H9 (cell line): ENCODE data around the gene GRID2. TPM values are rescaled to one million over a fixed set of nuclear protein-coding genes. Genes with fewer than 3 reads are reported as not detected.

ENCODE experiments used
- DNase-seq: peaks from one replicate; pipeline ENCODE4 v3.0.0-alpha.2; 2017
- H2AFZ ChIP-seq: one replicate; pipeline ENCODE4 v1.6.1; 2013; ENCODE audit warnings: mild to moderate bottlenecking, low read length, control low read depth, moderate library complexity
- H2AK5ac ChIP-seq: 2 replicates; pipeline ENCODE4 v1.6.1; 2013; ENCODE audit warnings: low read length, control low read depth, mixed read lengths; ENCODE audit not compliant: insufficient read length
- H2BK120ac ChIP-seq: one replicate; pipeline ENCODE4 v1.6.1; 2013; ENCODE audit warnings: low read depth, mild to moderate bottlenecking, low read length, control low read depth, inconsistent platforms; ENCODE audit not compliant: poor library complexity, severe bottlenecking
- H2BK12ac ChIP-seq: 2 replicates; pipeline ENCODE4 v1.6.1; 2013; ENCODE audit warnings: low read length, control low read depth, mixed read lengths, low read depth; ENCODE audit not compliant: insufficient read length
- H2BK15ac ChIP-seq: 2 replicates; pipeline ENCODE4 v1.6.1; 2013; ENCODE audit warnings: low read depth, low read length, control low read depth
- H2BK20ac ChIP-seq: one replicate; pipeline ENCODE4 v1.6.1; 2013; ENCODE audit warnings: low read depth, mild to moderate bottlenecking, low read length, control low read depth, inconsistent platforms; ENCODE audit not compliant: poor library complexity, severe bottlenecking
- H2BK5ac ChIP-seq: 2 replicates; pipeline ENCODE4 v1.6.1; 2013; ENCODE audit warnings: low read length, control low read depth, mixed read lengths; ENCODE audit not compliant: insufficient read length
- H3K14ac ChIP-seq: 2 replicates; pipeline ENCODE4 v1.6.1; 2013; ENCODE audit warnings: low read length, control low read depth; ENCODE audit not compliant: insufficient read depth
- H3K18ac ChIP-seq: 2 replicates; pipeline ENCODE4 v1.6.1; 2013; ENCODE audit warnings: low read depth, mild to moderate bottlenecking, mixed read lengths, low read length, control low read depth; ENCODE audit not compliant: insufficient read length
- H3K23ac ChIP-seq: 2 replicates; pipeline ENCODE4 v1.6.1; 2013; ENCODE audit warnings: low read length, control low read depth, mixed read lengths, low read depth; ENCODE audit not compliant: insufficient read length
- H3K23me2 ChIP-seq: 2 replicates; pipeline ENCODE4 v1.6.1; 2013; ENCODE audit warnings: low read depth, mild to moderate bottlenecking, mixed read lengths, low read length, control low read depth; ENCODE audit not compliant: insufficient read length, poor library complexity, severe bottlenecking
- H3K27ac ChIP-seq: 2 replicates; pipeline ENCODE4 v1.5.1; 2013; ENCODE audit warnings: low read length, control low read depth, mixed read lengths, low read depth; ENCODE audit not compliant: insufficient read length
- H3K27me3 ChIP-seq: 2 replicates; pipeline ENCODE4 v1.6.1; 2013; ENCODE audit warnings: low read length, control low read depth, inconsistent platforms; ENCODE audit not compliant: insufficient read depth
- H3K4ac ChIP-seq: 2 replicates; pipeline ENCODE4 v1.6.1; 2013; ENCODE audit warnings: low read depth, mild to moderate bottlenecking, control low read depth, inconsistent platforms, low read length, moderate library complexity
- H3K4me1 ChIP-seq: 2 replicates; pipeline ENCODE4 v1.6.1; 2013; ENCODE audit warnings: low read length, control low read depth, inconsistent platforms; ENCODE audit not compliant: insufficient read depth
- H3K4me2 ChIP-seq: 2 replicates; pipeline ENCODE4 v1.6.1; 2013; ENCODE audit warnings: low read length, control low read depth, mixed read lengths; ENCODE audit not compliant: insufficient read length, insufficient read depth
- H3K56ac ChIP-seq: 2 replicates; pipeline ENCODE4 v1.6.1; 2013; ENCODE audit warnings: low read depth, mild to moderate bottlenecking, mixed read lengths, low read length, control low read depth; ENCODE audit not compliant: insufficient read length
- H3K79me1 ChIP-seq: 2 replicates; pipeline ENCODE4 v1.6.1; 2013; ENCODE audit warnings: low read depth, mild to moderate bottlenecking, moderate library complexity, low read length, control low read depth, inconsistent platforms; ENCODE audit not compliant: insufficient read depth, poor library complexity, severe bottlenecking
- H3K79me2 ChIP-seq: 2 replicates; pipeline ENCODE4 v1.6.1; 2013; ENCODE audit warnings: low read length, control low read depth, inconsistent platforms; ENCODE audit not compliant: insufficient read depth
- H3K9ac ChIP-seq: 2 replicates; pipeline ENCODE4 v1.6.1; 2013; ENCODE audit warnings: low read length, control low read depth, mixed read lengths; ENCODE audit not compliant: insufficient read length; ENCODE audit errors: extremely low read depth
- H3K9me3 ChIP-seq: one replicate; pipeline ENCODE4 v1.6.1; 2013; ENCODE audit warnings: low read depth, low read length, inconsistent platforms; ENCODE audit not compliant: control insufficient read depth
- H3T11ph ChIP-seq: one replicate; pipeline ENCODE4 v1.6.1; 2013; ENCODE audit warnings: mild to moderate bottlenecking, low read length, control low read depth, inconsistent platforms
- H4K20me1 ChIP-seq: one replicate; pipeline ENCODE4 v1.6.1; 2013; ENCODE audit not compliant: control insufficient read depth, insufficient read length, insufficient read depth
- H4K5ac ChIP-seq: 2 replicates; pipeline ENCODE4 v1.6.1; 2013; ENCODE audit warnings: low read depth, mild to moderate bottlenecking, mixed read lengths, low read length, control low read depth; ENCODE audit not compliant: insufficient read length
- H4K8ac ChIP-seq: replicated peaks from 2 replicates; pipeline ENCODE4 v1.6.1; 2013; ENCODE audit warnings: low read length, control low read depth, mixed read lengths, low read depth; ENCODE audit not compliant: insufficient read length
- H4K91ac ChIP-seq: 2 replicates; pipeline ENCODE4 v1.6.1; 2013; ENCODE audit warnings: low read depth, mild to moderate bottlenecking, moderate library complexity, mixed read lengths, low read length, control low read depth; ENCODE audit not compliant: insufficient read length
- H3K27ac Mint-ChIP-seq, 3 experiments: 2 replicates in 2 of 3; 3 replicates in 1 of 3; pipeline ENCODE4 v1.8.0; 2020 to 2021; ENCODE audit warnings: mixed read lengths in 3 of 3, mild to moderate bottlenecking in 1 of 3, moderate library complexity in 1 of 3
- H3K27me3 Mint-ChIP-seq: 2 replicates; pipeline ENCODE4 v1.8.0; 2021; ENCODE audit warnings: low read depth, mild to moderate bottlenecking, moderate library complexity, mixed read lengths
- H3K36me3 Mint-ChIP-seq, 3 experiments: 2 replicates in 2 of 3; 3 replicates in 1 of 3; pipeline ENCODE4 v1.8.0; 2020 to 2021; ENCODE audit warnings: low read depth in 3 of 3, mixed read lengths in 3 of 3; ENCODE audit not compliant: insufficient read depth in 1 of 3
- H3K4me1 Mint-ChIP-seq, 2 experiments: 2 replicates each; pipeline ENCODE4 v1.8.0; 2020; ENCODE audit warnings: mixed read lengths in 2 of 2
- H3K4me3 Mint-ChIP-seq, 2 experiments: 2 replicates in 1 of 2; 3 replicates in 1 of 2; pipeline ENCODE4 v1.8.0; 2020 to 2021; ENCODE audit warnings: mild to moderate bottlenecking in 2 of 2, mixed read lengths in 2 of 2, moderate library complexity in 1 of 2
- H3K9me3 Mint-ChIP-seq, 2 experiments: 2 replicates in 1 of 2; 3 replicates in 1 of 2; pipeline ENCODE4 v1.8.0; 2020; ENCODE audit warnings: mild to moderate bottlenecking in 2 of 2, mixed read lengths in 2 of 2, moderate library complexity in 1 of 2
- CTCF ChIP-seq: fragments of 200-600 bp; sonication (generic); conservative IDR thresholded peaks from 3 replicates; pipeline ENCODE4 v1.8.0; 2021; ENCODE audit warnings: antibody characterized with exemption, mild to moderate bottlenecking
- WGBS: extraction: QIAGEN DNeasy Blood & Tissue Kit; methylation state at CpG from one replicate; pipeline ENCODE4 v1.1.7; 2013; ENCODE audit warnings: missing lambda C conversion rate, low lambda C conversion rate, mixed read lengths; ENCODE audit not compliant: insufficient read length; ENCODE audit errors: extremely low coverage; 5-methylcytosine and 5-hydroxymethylcytosine counted together
- total RNA-seq: library from RNA; stranded (reverse); gene quantifications from 2 replicates; pipeline ENCODE4 v1.2.1, GENCODE V29; 2021

Gene GRID2
- total RNA-seq, 1 experiment from 2014 or later: 21.8 TPM

GRCh38 chr4:92254767-92255442 is 48.9 kb upstream of the GRID2 start:
- DNase-seq: peak; percentile 74
- no peak overlapping the region for H3K27ac ChIP-seq

More at GRCh38 chr4:92254767-92255442, 48.9 kb upstream of the GRID2 start:
- Histone ChIP-seq H2AFZ (no peak overlapping the region), H3K18ac (no peak overlapping the region), H3K79me1 (no peaks in the 10 kb centered on the region), H2BK15ac (no peak overlapping the region), H3K9ac (no peak overlapping the region), H4K5ac (no peak overlapping the region), H3K9me3 (peaks cover 55% of the 10 kb centered on the region), H2AK5ac (no peak overlapping the region), H4K8ac (no peak overlapping the region), H3K4ac (no peak overlapping the region), H2BK120ac (no peak overlapping the region), H3T11ph (no peak overlapping the region), H3K27me3 (no peaks in the 10 kb centered on the region), H3K23ac (no peak overlapping the region), H3K79me2 (no peaks in the 10 kb centered on the region), H3K4me1 (no peaks in the 10 kb centered on the region), H2BK12ac (no peak overlapping the region), H3K4me2 (no peak overlapping the region), H3K14ac (no peak overlapping the region), H2BK20ac (no peak overlapping the region), H2BK5ac (no peak overlapping the region), H4K20me1 (no peaks in the 10 kb centered on the region), H3K23me2 (no peaks in the 10 kb centered on the region), H4K91ac (no peak overlapping the region), H3K56ac (no peak overlapping the region)
- TF ChIP-seq CTCF: no peak
- H3K27ac Mint-ChIP-seq: no peak overlapping the region
- H3K36me3 Mint-ChIP-seq: peaks cover 59 to 97% (median 78%) of the 10 kb centered on the region in 3 experiments
- peaks cover 57% of the 10 kb centered on the region for H3K27me3 Mint-ChIP-seq
- no peaks in the 10 kb centered on the region for H3K4me1 Mint-ChIP-seq
- WGBS: no CpG with 5 or more reads among the region's 8 CpGs
- no peak overlapping the region for H3K4me3 Mint-ChIP-seq
- H3K9me3 Mint-ChIP-seq: peaks cover 75 to 98% of the 10 kb centered on the region in 2 experiments
